HepG2 (cell line): ENCODE measurements around the gene KLHL28. TPM values are rescaled to one million over a fixed set of nuclear protein-coding genes. Genes with fewer than 3 reads are reported as not detected.

Source experiments
- BHLHE40 ChIP-seq: IDR thresholded peaks from 2 replicates; pipeline ENCODE4 v1.6.1; 2011; ENCODE audit warnings: low read length, improper control_type of control experiment
- CC2D1A ChIP-seq: sonication (generic); formaldehyde crosslinking; IDR thresholded peaks from 2 replicates; pipeline ENCODE4 v1.8.1; 2023; ENCODE audit warnings: mild to moderate bottlenecking, missing genetic modification reagents
- ELF1 ChIP-seq: sonication (generic); formaldehyde crosslinking; IDR thresholded peaks from 2 replicates; pipeline ENCODE4 v1.4.0; 2020; ENCODE audit warnings: missing genetic modification reagents
- GTF2F1 ChIP-seq: fragments of 150-350 bp; IDR thresholded peaks from 2 replicates; pipeline ENCODE4 v1.6.1; 2014; ENCODE audit warnings: low read length
- POLR2A ChIP-seq, 2 experiments: IDR thresholded peaks; 2 replicates each; pipeline ENCODE4 v1.6.1; 2011; ENCODE audit warnings: low read depth in 2 of 2, low read length in 2 of 2, mild to moderate bottlenecking in 1 of 2, moderate library complexity in 1 of 2; ENCODE audit not compliant: insufficient read depth in 1 of 2
- SP1 ChIP-seq, 2 experiments: fragments of 450-650 bp in 1 of 2; sonication (generic) in 1 of 2; formaldehyde crosslinking in 1 of 2; IDR thresholded peaks; 2 replicates each; pipeline versions ENCODE4 v1.4.0 to v1.6.1; 2016 to 2020; ENCODE audit warnings: missing genetic modification reagents in 1 of 2
- ZNF12 ChIP-seq: sonication (generic); formaldehyde crosslinking; IDR thresholded peaks from 2 replicates; pipeline ENCODE4 v1.5.0; 2020; ENCODE audit warnings: missing genetic modification reagents
- ZNF143 ChIP-seq: sonication (generic); formaldehyde crosslinking; IDR thresholded peaks from 2 replicates; pipeline ENCODE4 v1.4.0; 2020; ENCODE audit warnings: missing genetic modification reagents
- ZNF205 ChIP-seq: IDR thresholded peaks from 2 replicates; pipeline ENCODE4 v1.6.1; 2018; ENCODE audit warnings: missing biosample characterization, missing genetic modification reagents
- ZNF207 ChIP-seq: fragments of 450-650 bp; IDR thresholded peaks from 2 replicates; pipeline ENCODE4 v1.6.1; 2016; ENCODE audit warnings: antibody characterized with exemption, borderline replicate concordance
- ZNF605 ChIP-seq: sonication (generic); formaldehyde crosslinking; IDR thresholded peaks from 2 replicates; pipeline ENCODE4 v1.8.0; 2022; ENCODE audit warnings: mild to moderate bottlenecking, missing genetic modification reagents
- polyA plus RNA-seq, 8 experiments: library from polyadenylated mRNA; depleted of rRNA in 3 of 8; stranded (reverse) in 7 of 8; unstranded in 1 of 8; fragments of >200 nt; fragmentation: Illumina TruSeq in 4 of 8; extraction: Trizol in 4 of 8; gene quantifications; 2 replicates each; pipeline versions ENCODE4 v1.2.1 to v1.2.3, GENCODE V29; 2011 to 2016; ENCODE audit warnings: low read depth in 4 of 8, missing spikeins in 1 of 8, mixed read lengths in 1 of 8; ENCODE audit not compliant: insufficient read depth in 1 of 8
- total RNA-seq, 5 experiments: library from RNA; depleted of rRNA; stranded (reverse); fragments of >200 nt; fragmentation: Illumina TruSeq; extraction: Trizol; gene quantifications; 2 replicates each; pipeline ENCODE4 v1.2.3, GENCODE V29; 2016; ENCODE audit warnings: low read depth in 1 of 5
- TF ChIP-seq, protein P1 (sequence below): sonication (generic); formaldehyde crosslinking; conservative IDR thresholded peaks from 2 replicates; pipeline ENCODE4 v1.5.0; 2020; ENCODE audit warnings: missing genetic modification reagents
- TF ChIP-seq, protein P2 (sequence below): sonication (generic); formaldehyde crosslinking; IDR thresholded peaks from 2 replicates; pipeline ENCODE4 v1.5.0; 2020; ENCODE audit warnings: mild to moderate bottlenecking, missing genetic modification reagents
- TF ChIP-seq, protein P3 (sequence below): IDR thresholded peaks from 2 replicates; pipeline ENCODE4 v1.6.1; 2016; ENCODE audit warnings: missing biosample characterization, missing genetic modification reagents, low read depth
- TF ChIP-seq, protein P4 (sequence below): sonication (generic); formaldehyde crosslinking; conservative IDR thresholded peaks from 2 replicates; pipeline ENCODE4 v1.8.0; 2022; ENCODE audit warnings: mild to moderate bottlenecking, moderate library complexity, missing genetic modification reagents
- TF ChIP-seq, protein P5 (sequence below): IDR thresholded peaks from 2 replicates; pipeline ENCODE4 v1.6.1; 2012; ENCODE audit warnings: inconsistent platforms
- TF ChIP-seq, protein P6 (sequence below): sonication (generic); formaldehyde crosslinking; conservative IDR thresholded peaks from 2 replicates; pipeline ENCODE4 v1.4.0; 2020; ENCODE audit warnings: mild to moderate bottlenecking, missing genetic modification reagents, moderate library complexity

The KLHL28 gene
- total and polyA plus RNA-seq, 2 of the 13 experiments (the other 11 are each of a cell fraction or from before 2014, with no cell fraction given) = 3.4 to 6.6 TPM

DNA sequence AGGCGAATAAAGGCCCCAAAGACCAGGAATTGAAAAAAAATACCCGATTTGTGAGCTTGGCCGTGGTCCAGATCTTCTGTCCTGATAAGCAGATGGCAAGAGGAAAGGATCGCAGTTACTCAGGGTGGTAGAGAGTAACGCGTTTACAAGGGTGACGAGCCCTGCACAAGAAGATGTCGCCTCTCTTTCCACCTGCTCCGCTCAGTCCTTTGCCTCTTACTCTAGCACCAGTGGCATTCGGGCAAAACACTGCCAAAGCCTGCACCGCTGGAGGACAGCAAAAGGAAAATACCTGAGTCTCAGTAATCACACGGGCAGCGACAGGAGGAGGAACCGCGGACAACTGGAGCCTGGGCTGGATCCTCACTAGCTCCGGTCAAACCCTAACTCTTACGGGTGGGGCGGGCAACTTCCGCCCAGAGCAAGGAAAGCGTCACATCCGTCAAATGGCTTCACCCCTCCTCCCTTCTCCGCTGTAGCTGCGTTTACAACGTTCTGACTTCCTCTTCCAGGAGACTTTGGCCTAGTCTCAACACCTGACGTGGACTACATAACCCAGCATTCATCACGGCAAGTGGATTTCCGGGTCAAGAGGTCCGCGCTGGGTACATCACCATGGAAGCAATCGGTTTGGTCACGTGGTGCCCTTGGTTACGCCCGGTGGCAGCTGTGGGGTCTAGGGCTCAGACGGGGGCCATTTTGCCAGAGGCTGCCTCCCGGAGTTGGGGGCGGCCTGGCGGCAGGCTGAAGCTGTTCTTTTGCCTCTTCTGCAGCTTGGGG lies at the start of gene KLHL28, which contains the start of gene TOGARAM1 (continued):
- TF ChIP-seq, protein P1, sequence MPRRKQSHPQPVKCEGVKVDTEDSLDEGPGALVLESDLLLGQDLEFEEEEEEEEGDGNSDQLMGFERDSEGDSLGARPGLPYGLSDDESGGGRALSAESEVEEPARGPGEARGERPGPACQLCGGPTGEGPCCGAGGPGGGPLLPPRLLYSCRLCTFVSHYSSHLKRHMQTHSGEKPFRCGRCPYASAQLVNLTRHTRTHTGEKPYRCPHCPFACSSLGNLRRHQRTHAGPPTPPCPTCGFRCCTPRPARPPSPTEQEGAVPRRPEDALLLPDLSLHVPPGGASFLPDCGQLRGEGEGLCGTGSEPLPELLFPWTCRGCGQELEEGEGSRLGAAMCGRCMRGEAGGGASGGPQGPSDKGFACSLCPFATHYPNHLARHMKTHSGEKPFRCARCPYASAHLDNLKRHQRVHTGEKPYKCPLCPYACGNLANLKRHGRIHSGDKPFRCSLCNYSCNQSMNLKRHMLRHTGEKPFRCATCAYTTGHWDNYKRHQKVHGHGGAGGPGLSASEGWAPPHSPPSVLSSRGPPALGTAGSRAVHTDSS (CRISPR knock-in tag) = no peak
- TF ChIP-seq, protein P2, sequence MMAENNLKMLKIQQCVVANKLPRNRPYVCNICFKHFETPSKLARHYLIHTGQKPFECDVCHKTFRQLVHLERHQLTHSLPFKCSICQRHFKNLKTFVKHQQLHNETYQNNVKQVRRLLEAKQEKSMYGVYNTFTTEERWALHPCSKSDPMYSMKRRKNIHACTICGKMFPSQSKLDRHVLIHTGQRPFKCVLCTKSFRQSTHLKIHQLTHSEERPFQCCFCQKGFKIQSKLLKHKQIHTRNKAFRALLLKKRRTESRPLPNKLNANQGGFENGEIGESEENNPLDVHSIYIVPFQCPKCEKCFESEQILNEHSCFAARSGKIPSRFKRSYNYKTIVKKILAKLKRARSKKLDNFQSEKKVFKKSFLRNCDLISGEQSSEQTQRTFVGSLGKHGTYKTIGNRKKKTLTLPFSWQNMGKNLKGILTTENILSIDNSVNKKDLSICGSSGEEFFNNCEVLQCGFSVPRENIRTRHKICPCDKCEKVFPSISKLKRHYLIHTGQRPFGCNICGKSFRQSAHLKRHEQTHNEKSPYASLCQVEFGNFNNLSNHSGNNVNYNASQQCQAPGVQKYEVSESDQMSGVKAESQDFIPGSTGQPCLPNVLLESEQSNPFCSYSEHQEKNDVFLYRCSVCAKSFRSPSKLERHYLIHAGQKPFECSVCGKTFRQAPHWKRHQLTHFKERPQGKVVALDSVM (CRISPR knock-in tag) = peak; percentile 11; the same call in 1 of the 2 replicates
- TF ChIP-seq ZNF143 (CRISPR knock-in tag) (peak; percentile 98), POLR2A (IDR thresholded peaks at IDR 0.05; ENCODE audit: insufficient read depth in 1 of 2, low read depth in 2 of 2, low read length in 2 of 2) (peak; percentile 94 to 95), ZNF12 (CRISPR knock-in tag) (peak; percentile 13; the same call in 1 of the 2 replicates), ZNF207 (peak; percentile 70; the same call in 1 of the 2 replicates), SP1 (IDR thresholded peaks at IDR 0.05) (no peak), SP1 (CRISPR knock-in tag; IDR thresholded peaks at IDR 0.05) (no peak), GTF2F1 (no peak), ELF1 (CRISPR knock-in tag) (peak; percentile 98), ZNF605 (CRISPR knock-in tag) (peak; percentile 73), CC2D1A (CRISPR knock-in tag) (no peak), ZNF205 (CRISPR knock-in tag) (peak; percentile 53; the same call in 1 of the 2 replicates), BHLHE40 (peak; percentile 58)
- TF ChIP-seq, protein P3, sequence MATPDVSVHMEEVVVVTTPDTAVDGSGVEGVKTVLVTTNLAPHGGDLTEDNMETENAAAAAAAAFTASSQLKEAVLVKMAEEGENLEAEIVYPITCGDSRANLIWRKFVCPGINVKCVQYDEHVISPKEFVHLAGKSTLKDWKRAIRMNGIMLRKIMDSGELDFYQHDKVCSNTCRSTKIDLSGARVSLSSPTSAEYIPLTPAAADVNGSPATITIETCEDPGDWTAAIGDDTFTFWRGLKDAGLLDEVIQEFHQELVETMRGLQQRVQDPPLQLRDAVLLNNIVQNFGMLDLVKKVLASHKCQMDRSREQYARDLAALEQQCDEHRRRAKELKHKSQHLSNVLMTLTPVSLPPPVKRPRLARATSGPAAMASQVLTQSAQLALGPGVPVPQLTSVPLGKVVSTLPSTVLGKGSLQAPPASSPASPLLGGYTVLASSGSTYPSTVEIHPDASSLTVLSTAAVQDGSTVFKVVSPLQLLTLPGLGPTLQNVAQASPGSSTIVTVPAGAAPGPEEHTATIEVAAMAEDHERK (CRISPR knock-in tag) = peak; percentile 72
- TF ChIP-seq, protein P4, sequence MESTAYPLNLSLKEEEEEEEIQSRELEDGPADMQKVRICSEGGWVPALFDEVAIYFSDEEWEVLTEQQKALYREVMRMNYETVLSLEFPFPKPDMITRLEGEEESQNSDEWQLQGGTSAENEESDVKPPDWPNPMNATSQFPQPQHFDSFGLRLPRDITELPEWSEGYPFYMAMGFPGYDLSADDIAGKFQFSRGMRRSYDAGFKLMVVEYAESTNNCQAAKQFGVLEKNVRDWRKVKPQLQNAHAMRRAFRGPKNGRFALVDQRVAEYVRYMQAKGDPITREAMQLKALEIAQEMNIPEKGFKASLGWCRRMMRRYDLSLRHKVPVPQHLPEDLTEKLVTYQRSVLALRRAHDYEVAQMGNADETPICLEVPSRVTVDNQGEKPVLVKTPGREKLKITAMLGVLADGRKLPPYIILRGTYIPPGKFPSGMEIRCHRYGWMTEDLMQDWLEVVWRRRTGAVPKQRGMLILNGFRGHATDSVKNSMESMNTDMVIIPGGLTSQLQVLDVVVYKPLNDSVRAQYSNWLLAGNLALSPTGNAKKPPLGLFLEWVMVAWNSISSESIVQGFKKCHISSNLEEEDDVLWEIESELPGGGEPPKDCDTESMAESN = peak; percentile 77
- TF ChIP-seq, protein P5, sequence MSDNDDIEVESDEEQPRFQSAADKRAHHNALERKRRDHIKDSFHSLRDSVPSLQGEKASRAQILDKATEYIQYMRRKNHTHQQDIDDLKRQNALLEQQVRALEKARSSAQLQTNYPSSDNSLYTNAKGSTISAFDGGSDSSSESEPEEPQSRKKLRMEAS = peak; percentile 84
- TF ChIP-seq, protein P6, sequence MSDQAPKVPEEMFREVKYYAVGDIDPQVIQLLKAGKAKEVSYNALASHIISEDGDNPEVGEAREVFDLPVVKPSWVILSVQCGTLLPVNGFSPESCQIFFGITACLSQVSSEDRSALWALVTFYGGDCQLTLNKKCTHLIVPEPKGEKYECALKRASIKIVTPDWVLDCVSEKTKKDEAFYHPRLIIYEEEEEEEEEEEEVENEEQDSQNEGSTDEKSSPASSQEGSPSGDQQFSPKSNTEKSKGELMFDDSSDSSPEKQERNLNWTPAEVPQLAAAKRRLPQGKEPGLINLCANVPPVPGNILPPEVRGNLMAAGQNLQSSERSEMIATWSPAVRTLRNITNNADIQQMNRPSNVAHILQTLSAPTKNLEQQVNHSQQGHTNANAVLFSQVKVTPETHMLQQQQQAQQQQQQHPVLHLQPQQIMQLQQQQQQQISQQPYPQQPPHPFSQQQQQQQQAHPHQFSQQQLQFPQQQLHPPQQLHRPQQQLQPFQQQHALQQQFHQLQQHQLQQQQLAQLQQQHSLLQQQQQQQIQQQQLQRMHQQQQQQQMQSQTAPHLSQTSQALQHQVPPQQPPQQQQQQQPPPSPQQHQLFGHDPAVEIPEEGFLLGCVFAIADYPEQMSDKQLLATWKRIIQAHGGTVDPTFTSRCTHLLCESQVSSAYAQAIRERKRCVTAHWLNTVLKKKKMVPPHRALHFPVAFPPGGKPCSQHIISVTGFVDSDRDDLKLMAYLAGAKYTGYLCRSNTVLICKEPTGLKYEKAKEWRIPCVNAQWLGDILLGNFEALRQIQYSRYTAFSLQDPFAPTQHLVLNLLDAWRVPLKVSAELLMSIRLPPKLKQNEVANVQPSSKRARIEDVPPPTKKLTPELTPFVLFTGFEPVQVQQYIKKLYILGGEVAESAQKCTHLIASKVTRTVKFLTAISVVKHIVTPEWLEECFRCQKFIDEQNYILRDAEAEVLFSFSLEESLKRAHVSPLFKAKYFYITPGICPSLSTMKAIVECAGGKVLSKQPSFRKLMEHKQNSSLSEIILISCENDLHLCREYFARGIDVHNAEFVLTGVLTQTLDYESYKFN (CRISPR knock-in tag) = 0 out of 2 replicates have a peak, but pooled peaks have one; percentile 58
